Tibial nerve (tissue), 4 donors: Measurements from ENCODE around the gene FOXL2NB.

Experiments used
- EP300 ChIP-seq, 2 donors: sonication (generic); formaldehyde crosslinking; IDR thresholded peaks; one replicate each; pipeline ENCODE4 v1.6.1; 2017; ENCODE audit warnings: antibody characterized with exemption in 2 of 2, mild to moderate bottlenecking in 1 of 2
- POLR2A ChIP-seq, 2 donors: fragments of 450-650 bp; IDR thresholded peaks; one replicate each; pipeline ENCODE4 v1.6.1; 2017; ENCODE audit warnings: antibody characterized with exemption in 2 of 2, mild to moderate bottlenecking in 2 of 2, moderate library complexity in 2 of 2
- TF ChIP-seq, protein P1 (sequence below), 5 experiments: fragments of 200-600 bp in 3 of 5; fragments of 450-650 bp in 2 of 5; sonication (generic) in 3 of 5; IDR thresholded peaks; one replicate each; pipeline ENCODE4 v1.5.1; 2016 to 2019; ENCODE audit warnings: antibody characterized with exemption in 5 of 5, mild to moderate bottlenecking in 3 of 5, moderate library complexity in 2 of 5

DNA sequence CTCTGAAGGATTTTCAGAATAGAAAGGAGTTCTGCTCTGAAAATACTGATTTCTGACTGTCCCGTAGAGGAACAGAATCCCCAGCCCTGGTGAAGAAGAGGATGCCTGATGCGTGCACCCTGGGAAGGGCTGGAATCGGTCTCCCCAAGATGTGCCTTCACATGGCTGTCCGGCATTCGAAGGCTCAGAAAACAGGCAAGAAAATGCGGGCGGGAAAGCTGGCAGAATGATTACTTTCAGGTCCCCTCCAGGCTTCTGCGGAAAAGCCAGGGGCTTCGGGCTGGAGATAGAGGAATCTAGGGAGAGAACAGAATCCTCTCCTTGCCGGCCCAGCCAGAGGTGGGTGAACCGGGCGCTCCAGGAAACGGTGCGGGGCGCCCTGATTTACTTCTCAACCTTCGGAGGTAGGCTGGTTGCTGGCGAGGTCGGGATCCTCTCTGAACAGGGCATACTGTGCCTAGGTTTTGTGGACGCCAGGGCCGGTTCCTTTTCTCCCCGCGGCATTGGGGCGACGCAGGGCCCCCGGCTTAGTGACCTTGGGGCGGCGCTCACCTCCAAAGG is 2.5 kb downstream of the FOXL2NB start:
- TF ChIP-seq, protein P1, sequence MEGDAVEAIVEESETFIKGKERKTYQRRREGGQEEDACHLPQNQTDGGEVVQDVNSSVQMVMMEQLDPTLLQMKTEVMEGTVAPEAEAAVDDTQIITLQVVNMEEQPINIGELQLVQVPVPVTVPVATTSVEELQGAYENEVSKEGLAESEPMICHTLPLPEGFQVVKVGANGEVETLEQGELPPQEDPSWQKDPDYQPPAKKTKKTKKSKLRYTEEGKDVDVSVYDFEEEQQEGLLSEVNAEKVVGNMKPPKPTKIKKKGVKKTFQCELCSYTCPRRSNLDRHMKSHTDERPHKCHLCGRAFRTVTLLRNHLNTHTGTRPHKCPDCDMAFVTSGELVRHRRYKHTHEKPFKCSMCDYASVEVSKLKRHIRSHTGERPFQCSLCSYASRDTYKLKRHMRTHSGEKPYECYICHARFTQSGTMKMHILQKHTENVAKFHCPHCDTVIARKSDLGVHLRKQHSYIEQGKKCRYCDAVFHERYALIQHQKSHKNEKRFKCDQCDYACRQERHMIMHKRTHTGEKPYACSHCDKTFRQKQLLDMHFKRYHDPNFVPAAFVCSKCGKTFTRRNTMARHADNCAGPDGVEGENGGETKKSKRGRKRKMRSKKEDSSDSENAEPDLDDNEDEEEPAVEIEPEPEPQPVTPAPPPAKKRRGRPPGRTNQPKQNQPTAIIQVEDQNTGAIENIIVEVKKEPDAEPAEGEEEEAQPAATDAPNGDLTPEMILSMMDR (IDR thresholded peaks at IDR 0.05): no peak
- no peak for TF ChIP-seq POLR2A (IDR thresholded peaks at IDR 0.05)
- TF ChIP-seq EP300 (IDR thresholded peaks at IDR 0.05): no peak
